Epidermal melanocyte (primary cell): ENCODE data around the gene KLHL42.

ENCODE experiments used
- DNase-seq: peaks from one replicate; pipeline ENCODE4 v3.0.0; 2011; ENCODE audit warnings: low spot score; ENCODE audit not compliant: insufficient read length

KLHL42 gene

GRCh38 chr12:27852117-27852516 is 72.1 kb downstream of the KLHL42 start:
- DNase-seq: no peak
